K562 (cell line): ENCODE data around the gene VARS1. TPM values are rescaled to one million over a fixed set of nuclear protein-coding genes. Genes with fewer than 3 reads are reported as not detected.

Experiments used
- EP300 ChIP-seq: IDR thresholded peaks from 2 replicates; pipeline ENCODE4 v1.6.1; 2012; ENCODE audit warnings: low read length, improper control_type of control experiment
- LEF1 ChIP-seq: fragments of 450-650 bp; IDR thresholded peaks from 2 replicates; pipeline ENCODE4 v1.6.1; 2016; ENCODE audit warnings: mild to moderate bottlenecking
- MYBL2 ChIP-seq, 2 experiments: fragments of 450-650 bp in 1 of 2; sonication (generic) in 1 of 2; formaldehyde crosslinking in 1 of 2; IDR thresholded peaks; 2 replicates each; pipeline versions ENCODE4 v1.6.1 to v1.8.1; 2017 to 2022; ENCODE audit warnings: borderline replicate concordance in 1 of 2, inconsistent platforms in 1 of 2, low read depth in 1 of 2, mild to moderate bottlenecking in 1 of 2, missing genetic modification reagents in 1 of 2, moderate library complexity in 1 of 2
- RBBP5 ChIP-seq: fragments of 200-600 bp; sonication (generic); IDR thresholded peaks from 2 replicates; pipeline ENCODE4 v1.6.1; 2012; ENCODE audit warnings: borderline replicate concordance, mild to moderate bottlenecking, low read length, control low read depth, inconsistent platforms; ENCODE audit not compliant: insufficient read depth, poor library complexity, severe bottlenecking
- SETDB1 ChIP-seq: IDR thresholded peaks from one replicate; pipeline ENCODE4 v1.6.1; 2012; ENCODE audit warnings: low read length, control low read depth, inconsistent platforms
- SREBF1 ChIP-seq: fragments of 150-350 bp; IDR thresholded peaks from 2 replicates; pipeline ENCODE4 v1.6.1; 2014; ENCODE audit warnings: antibody characterized with exemption, low read depth, low read length, borderline replicate concordance
- TFAM ChIP-seq: fragments of 250-450 bp; sonication (Bioruptor Pico); conservative IDR thresholded peaks from 2 replicates; pipeline ENCODE4 v1.5.0; 2021; ENCODE audit warnings: mild to moderate bottlenecking, moderate library complexity
- YY1 ChIP-seq, 3 experiments: IDR thresholded peaks; 2 replicates each; pipeline ENCODE4 v1.6.1; 2011; ENCODE audit warnings: low read length in 2 of 3, mild to moderate bottlenecking in 2 of 3, moderate library complexity in 2 of 3, borderline replicate concordance in 1 of 3, control low read depth in 1 of 3, low read depth in 1 of 3; ENCODE audit not compliant: insufficient read depth in 3 of 3, insufficient replicate concordance in 2 of 3, control insufficient read depth in 1 of 3, insufficient read length in 1 of 3; ENCODE audit errors: extremely low read depth in 1 of 3
- ZNF408 ChIP-seq: fragments of 250-450 bp; sonication (Bioruptor Pico); IDR thresholded peaks from 2 replicates; pipeline ENCODE4 v1.4.0; 2020; ENCODE audit warnings: low read depth, mild to moderate bottlenecking, moderate library complexity
- ZNF699 ChIP-seq: fragments of 250-450 bp; sonication (Bioruptor Pico); IDR thresholded peaks from 2 replicates; pipeline ENCODE4 v1.8.0; 2021; ENCODE audit warnings: mild to moderate bottlenecking, moderate library complexity; ENCODE audit not compliant: insufficient replicate concordance
- polyA plus RNA-seq, 8 experiments: library from polyadenylated mRNA; depleted of rRNA in 4 of 8; stranded (reverse) in 5 of 8; unstranded in 3 of 8; fragments of >200 nt; fragmentation: Nextera tagmentation in 2 of 8; fragmentation: Illumina TruSeq in 1 of 8; extraction: Ambion mirVana in 2 of 8; extraction: Trizol in 1 of 8; gene quantifications; 2 replicates each; pipeline versions ENCODE4 v1.2.1 to v1.2.3, GENCODE V29; 2011 to 2014; ENCODE audit warnings: inconsistent platforms in 1 of 8, missing spikeins in 1 of 8
- total RNA-seq, 7 experiments: library from RNA; depleted of rRNA in 6 of 7; stranded (reverse); fragments of >200 nt in 6 of 7; fragmentation: Illumina TruSeq in 2 of 7; extraction: Trizol in 2 of 7; gene quantifications; 2 replicates each; pipeline versions ENCODE4 v1.2.1 to v1.2.3, GENCODE V29; 2011 to 2021; ENCODE audit warnings: low replicate concordance in 1 of 7
- TF ChIP-seq, protein P1 (sequence below), 3 experiments: IDR thresholded peaks in 2 of 3; conservative IDR thresholded peaks in 1 of 3; 2 replicates each; pipeline ENCODE4 v1.5.1; 2011 to 2012; ENCODE audit warnings: low read length in 3 of 3, mild to moderate bottlenecking in 3 of 3, control low read depth in 2 of 3, improper control_type of control experiment in 1 of 3, inconsistent platforms in 1 of 3, low read depth in 1 of 3, mixed read lengths in 1 of 3, moderate library complexity in 1 of 3; ENCODE audit not compliant: insufficient read depth in 2 of 3
- TF ChIP-seq, protein P2 (sequence below): fragments of 450-650 bp; IDR thresholded peaks from 2 replicates; pipeline ENCODE4 v1.6.1; 2017; ENCODE audit warnings: antibody characterized with exemption
- TF ChIP-seq, protein P3 (sequence below): fragments of 450-650 bp; IDR thresholded peaks from 2 replicates; pipeline ENCODE4 v1.6.1; 2016; ENCODE audit warnings: low read depth

The VARS1 gene
- total and polyA plus RNA-seq, 9 of the 15 experiments (the other 6 are each of a cell fraction or from before 2014, with no cell fraction given): 2.9 to 488 (median 130) TPM

DNA sequence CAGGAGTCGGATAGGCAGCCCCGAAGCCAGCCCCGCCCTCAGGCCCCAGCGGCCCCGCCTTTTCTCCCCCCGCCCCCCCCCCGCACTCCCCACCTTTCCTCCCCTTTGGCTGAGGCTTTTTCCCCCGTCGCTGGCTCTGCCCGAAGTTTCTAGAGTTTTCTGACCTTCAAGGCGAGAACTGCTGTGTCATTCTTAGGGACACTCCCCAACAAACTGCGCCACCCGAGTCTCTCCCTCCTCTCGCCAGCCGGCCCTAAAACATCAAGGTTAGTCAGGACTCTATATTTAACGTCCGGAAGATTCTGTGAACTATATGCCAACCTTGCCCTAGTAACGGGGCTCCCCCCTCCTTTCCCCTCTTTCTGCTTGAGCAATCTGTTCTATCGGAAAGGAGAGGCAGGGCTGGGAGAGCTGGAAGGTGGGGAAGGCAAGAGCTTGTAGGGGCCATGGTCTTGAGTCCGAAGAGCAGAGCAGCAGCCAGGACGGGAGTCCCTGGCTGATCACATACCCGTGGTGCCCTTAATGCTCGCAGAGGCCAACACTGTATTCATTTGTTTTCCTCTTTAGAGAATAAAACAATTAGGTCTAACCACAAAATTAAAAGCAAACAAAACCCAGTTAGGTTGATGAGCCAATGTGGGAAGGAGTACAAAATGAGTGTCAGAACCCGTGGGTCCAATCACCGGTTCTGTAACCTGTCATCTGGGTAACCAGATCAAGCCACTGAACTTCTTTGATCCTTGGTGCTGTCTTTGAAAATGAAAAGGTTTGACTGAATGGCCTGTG, 26.7 kb upstream of the VARS1 start (continued):
- TF ChIP-seq YY1 (IDR thresholded peaks at IDR 0.05; ENCODE audit: borderline replicate concordance in 1 of 3, control insufficient read depth in 1 of 3, extremely low read depth in 1 of 3, insufficient read depth in 3 of 3, insufficient read length in 1 of 3, insufficient replicate concordance in 2 of 3, low read depth in 1 of 3, low read length in 2 of 3) (peak in 1 of 3 experiments; percentile 47), MYBL2 (IDR thresholded peaks at IDR 0.05; ENCODE audit: low read depth) (no peak), MYBL2 (CRISPR knock-in tag; IDR thresholded peaks at IDR 0.05; ENCODE audit: borderline replicate concordance) (no peak), EP300 (peak; percentile 77), LEF1 (no peak), SREBF1 (peak; percentile 70; the same call in 1 of the 2 replicates), TFAM (no peak), ZNF699 (CRISPR knock-in tag) (no peak), SETDB1 (no peak), ZNF408 (CRISPR knock-in tag) (no peak), RBBP5 (peak; percentile 56)
- TF ChIP-seq, protein P1, sequence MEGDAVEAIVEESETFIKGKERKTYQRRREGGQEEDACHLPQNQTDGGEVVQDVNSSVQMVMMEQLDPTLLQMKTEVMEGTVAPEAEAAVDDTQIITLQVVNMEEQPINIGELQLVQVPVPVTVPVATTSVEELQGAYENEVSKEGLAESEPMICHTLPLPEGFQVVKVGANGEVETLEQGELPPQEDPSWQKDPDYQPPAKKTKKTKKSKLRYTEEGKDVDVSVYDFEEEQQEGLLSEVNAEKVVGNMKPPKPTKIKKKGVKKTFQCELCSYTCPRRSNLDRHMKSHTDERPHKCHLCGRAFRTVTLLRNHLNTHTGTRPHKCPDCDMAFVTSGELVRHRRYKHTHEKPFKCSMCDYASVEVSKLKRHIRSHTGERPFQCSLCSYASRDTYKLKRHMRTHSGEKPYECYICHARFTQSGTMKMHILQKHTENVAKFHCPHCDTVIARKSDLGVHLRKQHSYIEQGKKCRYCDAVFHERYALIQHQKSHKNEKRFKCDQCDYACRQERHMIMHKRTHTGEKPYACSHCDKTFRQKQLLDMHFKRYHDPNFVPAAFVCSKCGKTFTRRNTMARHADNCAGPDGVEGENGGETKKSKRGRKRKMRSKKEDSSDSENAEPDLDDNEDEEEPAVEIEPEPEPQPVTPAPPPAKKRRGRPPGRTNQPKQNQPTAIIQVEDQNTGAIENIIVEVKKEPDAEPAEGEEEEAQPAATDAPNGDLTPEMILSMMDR (IDR thresholded peaks at IDR 0.05 in 2 of 3, conservative IDR thresholded peaks at IDR 0.05 in 1 of 3; ENCODE audit: insufficient read depth in 2 of 3, low read depth in 1 of 3, low read length in 3 of 3): no peak; a peak in 1 of 6 replicates
- TF ChIP-seq, protein P2, sequence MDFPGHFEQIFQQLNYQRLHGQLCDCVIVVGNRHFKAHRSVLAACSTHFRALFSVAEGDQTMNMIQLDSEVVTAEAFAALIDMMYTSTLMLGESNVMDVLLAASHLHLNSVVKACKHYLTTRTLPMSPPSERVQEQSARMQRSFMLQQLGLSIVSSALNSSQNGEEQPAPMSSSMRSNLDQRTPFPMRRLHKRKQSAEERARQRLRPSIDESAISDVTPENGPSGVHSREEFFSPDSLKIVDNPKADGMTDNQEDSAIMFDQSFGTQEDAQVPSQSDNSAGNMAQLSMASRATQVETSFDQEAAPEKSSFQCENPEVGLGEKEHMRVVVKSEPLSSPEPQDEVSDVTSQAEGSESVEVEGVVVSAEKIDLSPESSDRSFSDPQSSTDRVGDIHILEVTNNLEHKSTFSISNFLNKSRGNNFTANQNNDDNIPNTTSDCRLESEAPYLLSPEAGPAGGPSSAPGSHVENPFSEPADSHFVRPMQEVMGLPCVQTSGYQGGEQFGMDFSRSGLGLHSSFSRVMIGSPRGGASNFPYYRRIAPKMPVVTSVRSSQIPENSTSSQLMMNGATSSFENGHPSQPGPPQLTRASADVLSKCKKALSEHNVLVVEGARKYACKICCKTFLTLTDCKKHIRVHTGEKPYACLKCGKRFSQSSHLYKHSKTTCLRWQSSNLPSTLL: no peak
- TF ChIP-seq, protein P3, sequence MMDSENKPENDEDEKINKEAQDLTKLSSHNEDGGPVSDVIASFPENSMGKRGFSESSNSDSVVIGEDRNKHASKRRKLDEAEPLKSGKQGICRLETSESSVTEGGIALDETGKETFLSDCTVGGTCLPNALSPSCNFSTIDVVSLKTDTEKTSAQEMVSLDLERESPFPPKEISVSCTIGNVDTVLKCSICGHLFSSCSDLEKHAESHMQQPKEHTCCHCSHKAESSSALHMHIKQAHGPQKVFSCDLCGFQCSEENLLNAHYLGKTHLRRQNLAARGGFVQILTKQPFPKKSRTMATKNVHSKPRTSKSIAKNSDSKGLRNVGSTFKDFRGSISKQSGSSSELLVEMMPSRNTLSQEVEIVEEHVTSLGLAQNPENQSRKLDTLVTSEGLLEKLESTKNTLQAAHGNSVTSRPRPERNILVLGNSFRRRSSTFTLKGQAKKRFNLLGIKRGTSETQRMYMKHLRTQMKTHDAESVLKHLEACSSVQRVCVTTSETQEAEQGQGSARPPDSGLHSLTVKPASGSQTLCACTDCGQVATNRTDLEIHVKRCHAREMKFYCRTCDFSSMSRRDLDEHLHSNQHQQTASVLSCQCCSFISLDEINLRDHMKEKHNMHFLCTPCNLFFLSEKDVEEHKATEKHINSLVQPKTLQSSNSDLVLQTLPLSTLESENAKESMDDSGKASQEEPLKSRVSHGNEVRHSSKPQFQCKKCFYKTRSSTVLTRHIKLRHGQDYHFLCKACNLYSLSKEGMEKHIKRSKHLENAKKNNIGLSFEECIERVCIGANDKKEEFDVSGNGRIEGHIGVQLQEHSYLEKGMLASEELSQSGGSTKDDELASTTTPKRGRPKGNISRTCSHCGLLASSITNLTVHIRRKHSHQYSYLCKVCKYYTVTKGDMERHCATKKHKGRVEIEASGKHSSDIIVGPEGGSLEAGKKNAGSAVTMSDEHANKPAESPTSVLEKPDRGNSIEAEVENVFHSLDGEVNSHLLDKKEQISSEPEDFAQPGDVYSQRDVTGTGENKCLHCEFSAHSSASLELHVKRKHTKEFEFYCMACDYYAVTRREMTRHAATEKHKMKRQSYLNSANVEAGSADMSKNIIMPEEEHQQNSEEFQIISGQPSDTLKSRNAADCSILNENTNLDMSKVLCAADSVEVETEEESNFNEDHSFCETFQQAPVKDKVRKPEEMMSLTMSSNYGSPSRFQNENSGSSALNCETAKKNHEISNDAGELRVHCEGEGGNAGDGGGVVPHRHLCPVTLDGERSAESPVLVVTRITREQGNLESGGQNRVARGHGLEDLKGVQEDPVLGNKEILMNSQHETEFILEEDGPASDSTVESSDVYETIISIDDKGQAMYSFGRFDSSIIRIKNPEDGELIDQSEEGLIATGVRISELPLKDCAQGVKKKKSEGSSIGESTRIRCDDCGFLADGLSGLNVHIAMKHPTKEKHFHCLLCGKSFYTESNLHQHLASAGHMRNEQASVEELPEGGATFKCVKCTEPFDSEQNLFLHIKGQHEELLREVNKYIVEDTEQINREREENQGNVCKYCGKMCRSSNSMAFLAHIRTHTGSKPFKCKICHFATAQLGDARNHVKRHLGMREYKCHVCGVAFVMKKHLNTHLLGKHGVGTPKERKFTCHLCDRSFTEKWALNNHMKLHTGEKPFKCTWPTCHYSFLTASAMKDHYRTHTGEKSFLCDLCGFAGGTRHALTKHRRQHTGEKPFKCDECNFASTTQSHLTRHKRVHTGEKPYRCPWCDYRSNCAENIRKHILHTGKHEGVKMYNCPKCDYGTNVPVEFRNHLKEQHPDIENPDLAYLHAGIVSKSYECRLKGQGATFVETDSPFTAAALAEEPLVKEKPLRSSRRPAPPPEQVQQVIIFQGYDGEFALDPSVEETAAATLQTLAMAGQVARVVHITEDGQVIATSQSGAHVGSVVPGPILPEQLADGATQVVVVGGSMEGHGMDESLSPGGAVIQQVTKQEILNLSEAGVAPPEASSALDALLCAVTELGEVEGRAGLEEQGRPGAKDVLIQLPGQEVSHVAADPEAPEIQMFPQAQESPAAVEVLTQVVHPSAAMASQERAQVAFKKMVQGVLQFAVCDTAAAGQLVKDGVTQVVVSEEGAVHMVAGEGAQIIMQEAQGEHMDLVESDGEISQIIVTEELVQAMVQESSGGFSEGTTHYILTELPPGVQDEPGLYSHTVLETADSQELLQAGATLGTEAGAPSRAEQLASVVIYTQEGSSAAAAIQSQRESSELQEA: no peak
